HUES6 (cell line): ENCODE data around the gene ELOB.

Source experiments
- H3K27ac ChIP-seq: 2 replicates; pipeline ENCODE4 v1.7.0; 2013; ENCODE audit warnings: low read depth, mild to moderate bottlenecking, low read length, inconsistent platforms
- H3K27me3 ChIP-seq: 2 replicates; pipeline ENCODE4 v1.6.1; 2013; ENCODE audit warnings: low read length; ENCODE audit not compliant: control insufficient read depth, insufficient read depth
- H3K36me3 ChIP-seq: 2 replicates; pipeline ENCODE4 v1.6.1; 2013; ENCODE audit warnings: low read length; ENCODE audit not compliant: control insufficient read depth, insufficient read depth
- H3K4me1 ChIP-seq: 2 replicates; pipeline ENCODE4 v1.6.1; 2013; ENCODE audit warnings: low read length; ENCODE audit not compliant: control insufficient read depth, insufficient read depth
- H3K4me3 ChIP-seq: 2 replicates; pipeline ENCODE4 v1.5.1; 2013; ENCODE audit warnings: low read depth, low read length
- H3K9ac ChIP-seq: one replicate; pipeline ENCODE4 v1.6.1; 2013; ENCODE audit warnings: mild to moderate bottlenecking, low read length
- H3K9me3 ChIP-seq: 2 replicates; pipeline ENCODE4 v1.6.1; 2013; ENCODE audit warnings: low read depth, low read length; ENCODE audit not compliant: control insufficient read depth, insufficient read depth

The ELOB gene

DNA sequence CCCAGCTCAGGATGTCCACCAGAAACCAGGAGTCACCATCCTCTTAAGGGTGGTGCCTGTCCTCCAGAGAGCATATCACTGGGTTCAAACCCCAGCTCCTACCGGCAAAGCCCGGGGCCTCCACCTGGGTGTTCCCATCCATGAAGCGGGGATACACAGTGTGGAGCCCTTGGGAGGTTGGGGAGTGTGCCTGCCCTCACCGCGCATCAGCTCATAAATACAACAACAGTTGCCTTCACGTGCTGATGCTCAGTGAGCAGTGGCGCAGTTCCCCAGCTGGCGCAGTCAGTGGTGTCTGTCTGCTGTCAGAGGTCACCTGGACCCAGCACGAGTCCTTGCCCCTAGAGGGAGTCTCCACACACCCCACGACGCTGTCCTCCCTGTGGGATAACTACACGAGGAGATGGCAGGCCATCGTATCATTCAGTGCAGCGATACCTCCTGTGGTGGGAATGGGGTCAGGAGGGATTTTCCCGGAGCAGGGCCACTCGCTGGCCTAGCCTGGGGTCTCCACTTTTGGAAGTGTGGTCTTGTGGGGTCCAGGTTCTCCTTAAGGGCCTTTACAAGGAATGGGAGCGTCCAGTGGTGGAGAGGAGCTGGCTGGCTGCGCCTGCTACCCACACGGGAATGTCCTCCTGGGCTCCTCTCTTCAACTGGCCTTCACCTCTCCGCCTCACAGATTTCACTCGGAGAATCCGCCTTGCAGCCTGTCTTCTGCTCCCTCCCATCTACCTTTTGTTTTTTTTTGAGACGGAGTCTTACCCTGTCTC, 2.3 kb upstream of the ELOB start:
- Histone ChIP-seq H3K4me3 (0 out of 2 replicates have a peak overlapping the region, but pooled peaks have one; percentile 99), H3K27me3 (peaks cover 4% of the 10 kb centered on the region), H3K9me3 (no peaks in the 10 kb centered on the region), H3K27ac (no peak overlapping the region), H3K4me1 (peaks cover 18% of the 10 kb centered on the region), H3K9ac (no peak overlapping the region), H3K36me3 (peaks cover 15% of the 10 kb centered on the region)

GRCh38 chr16:2778630-2778958, 1.5 kb upstream of the ELOB start:
- Histone ChIP-seq H3K36me3 (peaks cover 22% of the 10 kb centered on the region), H3K9me3 (no peaks in the 10 kb centered on the region), H3K9ac (peak overlapping the region; percentile 100), H3K4me3 (peak overlapping the region; percentile 99), H3K4me1 (peaks cover 18% of the 10 kb centered on the region), H3K27ac (peak overlapping the region; percentile 98; the same call in 1 of the 2 replicates), H3K27me3 (no peaks in the 10 kb centered on the region)

DNA sequence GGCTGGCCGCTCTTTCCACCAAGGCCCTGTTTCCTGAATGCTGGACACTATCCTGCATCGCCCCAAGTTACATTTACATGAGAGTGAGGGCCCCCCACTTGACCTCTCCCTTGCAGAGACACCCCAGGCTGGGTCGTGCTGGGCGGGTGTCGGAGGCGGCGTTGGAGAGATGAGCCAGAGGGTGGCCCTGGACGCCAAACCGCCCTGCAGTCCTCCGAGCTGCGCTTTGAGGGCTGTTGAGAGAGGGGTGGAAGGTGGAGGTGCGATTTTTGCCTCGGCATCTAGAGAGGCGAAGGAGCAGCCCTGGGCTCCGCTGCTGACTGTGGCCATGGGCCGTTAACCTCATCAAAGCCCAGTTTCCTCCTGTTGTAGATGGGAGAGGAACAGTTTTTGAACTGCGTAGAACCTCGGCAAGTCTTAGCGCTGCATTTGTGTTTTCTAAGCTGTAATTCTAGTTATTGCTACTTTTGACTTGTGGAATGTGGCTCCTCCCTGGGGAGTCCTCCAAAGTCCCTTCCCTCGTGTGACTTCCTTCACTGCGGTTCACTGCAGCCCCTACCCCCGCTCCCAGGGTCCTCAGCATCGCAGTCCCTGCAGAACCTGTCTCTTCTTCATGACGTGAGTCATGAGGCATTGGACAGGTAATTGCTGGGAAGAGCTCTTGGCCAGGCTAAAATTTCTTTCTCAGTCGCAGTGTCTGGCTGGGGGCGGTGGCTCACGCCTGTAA, 986 bp upstream of the ELOB start:
- Histone ChIP-seq H3K4me3 (peak overlapping the region; percentile 99), H3K9me3 (no peaks in the 10 kb centered on the region), H3K27me3 (no peaks in the 10 kb centered on the region), H3K9ac (peak overlapping the region; percentile 100), H3K4me1 (peaks cover 18% of the 10 kb centered on the region), H3K36me3 (peaks cover 27% of the 10 kb centered on the region), H3K27ac (peak overlapping the region; percentile 98)

GRCh38 chr16:2776500-2777139, 460 bp downstream of the ELOB start:
- peak overlapping the region; percentile 95 for H3K9ac ChIP-seq
- peaks cover 18% of the 10 kb centered on the region for H3K4me1 ChIP-seq
- peaks cover 40% of the 10 kb centered on the region for H3K36me3 ChIP-seq
- H3K27ac ChIP-seq: peak overlapping the region; percentile 84; the same call in 1 of the 2 replicates
- no peaks in the 10 kb centered on the region for H3K9me3 ChIP-seq
- H3K27me3 ChIP-seq: no peaks in the 10 kb centered on the region
- H3K4me3 ChIP-seq: peak overlapping the region; percentile 90

DNA sequence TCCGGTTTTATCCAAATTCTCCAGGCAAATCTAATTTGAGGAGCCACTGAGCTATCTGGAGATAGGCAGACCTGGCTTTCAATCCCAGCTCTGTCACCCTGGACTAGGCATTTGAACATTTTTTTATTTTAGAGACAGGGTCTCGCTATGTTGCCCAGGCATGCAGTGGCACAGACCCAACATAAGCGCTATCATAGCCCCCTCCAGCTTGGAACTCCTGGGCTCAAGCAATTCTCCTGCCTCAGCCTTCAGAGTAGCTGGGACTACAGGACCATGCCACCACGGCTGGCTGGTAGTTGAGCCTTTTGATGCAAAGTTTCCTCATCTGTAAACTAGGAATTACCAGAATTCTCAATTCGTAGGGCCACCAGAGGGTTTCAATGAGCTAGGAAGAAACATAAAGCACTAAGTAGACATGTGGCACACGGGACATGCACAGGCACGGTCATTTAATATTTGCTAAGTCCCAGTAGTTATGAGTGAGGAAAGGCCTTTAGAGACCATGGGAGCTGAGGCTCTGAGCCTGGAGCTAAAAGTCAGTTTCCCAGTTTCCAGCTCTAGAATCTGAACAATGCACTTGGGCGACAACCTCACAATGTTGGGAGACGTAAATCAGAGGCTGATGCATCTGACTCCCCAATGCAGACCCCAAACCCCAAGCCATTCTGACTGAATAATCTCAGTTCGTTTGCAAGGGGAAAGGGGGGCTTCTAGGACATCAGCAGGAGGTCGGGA, 1.1 kb downstream of the ELOB start:
- Histone ChIP-seq H3K27ac (peak overlapping the region; percentile 84; the same call in 1 of the 2 replicates), H3K9ac (peak overlapping the region; percentile 95), H3K36me3 (peaks cover 47% of the 10 kb centered on the region), H3K4me3 (peak overlapping the region; percentile 90), H3K27me3 (no peaks in the 10 kb centered on the region), H3K4me1 (peaks cover 18% of the 10 kb centered on the region), H3K9me3 (no peaks in the 10 kb centered on the region)

DNA sequence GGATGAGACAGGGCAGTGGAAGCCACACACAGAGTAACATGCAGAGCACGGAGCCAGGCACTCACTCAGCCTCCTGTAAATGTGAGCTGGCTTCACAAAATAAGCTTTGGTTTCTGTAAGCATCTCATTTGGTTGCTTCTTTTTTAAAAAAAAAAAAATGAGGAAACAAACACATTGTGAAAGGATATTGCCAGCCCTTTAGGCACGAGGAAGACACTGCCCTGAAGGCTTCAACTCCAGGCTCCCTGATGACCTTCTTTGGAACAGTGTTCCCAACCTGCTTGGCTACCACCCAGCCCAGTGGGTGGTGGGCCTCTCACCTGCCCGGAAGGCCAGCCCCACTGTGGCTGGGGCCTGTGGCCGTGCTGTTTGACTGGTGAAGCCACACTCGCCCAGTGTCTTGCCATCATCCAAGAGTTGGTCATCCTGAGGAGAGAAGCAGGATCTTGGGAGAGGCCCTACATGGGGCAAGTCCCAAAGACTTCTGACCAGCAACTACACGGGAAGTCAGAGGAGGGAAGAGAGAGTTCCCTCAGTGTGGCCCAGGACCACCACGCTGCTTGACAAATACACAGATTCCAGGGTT, 1.9 kb downstream of the ELOB start:
- H3K9ac ChIP-seq: no peak overlapping the region
- no peak overlapping the region for H3K27ac ChIP-seq

GRCh38 chr16:2774161-2774891, 2.8 kb downstream of the ELOB start:
- H3K9ac ChIP-seq: no peak overlapping the region

More for the DNA sequence above, 1.9 kb downstream of the ELOB start:
- no peaks in the 10 kb centered on the region for H3K27me3 ChIP-seq
- H3K9me3 ChIP-seq: no peaks in the 10 kb centered on the region
- peaks cover 54% of the 10 kb centered on the region for H3K36me3 ChIP-seq
- no peak overlapping the region for H3K4me3 ChIP-seq
- H3K4me1 ChIP-seq: peaks cover 15% of the 10 kb centered on the region

DNA sequence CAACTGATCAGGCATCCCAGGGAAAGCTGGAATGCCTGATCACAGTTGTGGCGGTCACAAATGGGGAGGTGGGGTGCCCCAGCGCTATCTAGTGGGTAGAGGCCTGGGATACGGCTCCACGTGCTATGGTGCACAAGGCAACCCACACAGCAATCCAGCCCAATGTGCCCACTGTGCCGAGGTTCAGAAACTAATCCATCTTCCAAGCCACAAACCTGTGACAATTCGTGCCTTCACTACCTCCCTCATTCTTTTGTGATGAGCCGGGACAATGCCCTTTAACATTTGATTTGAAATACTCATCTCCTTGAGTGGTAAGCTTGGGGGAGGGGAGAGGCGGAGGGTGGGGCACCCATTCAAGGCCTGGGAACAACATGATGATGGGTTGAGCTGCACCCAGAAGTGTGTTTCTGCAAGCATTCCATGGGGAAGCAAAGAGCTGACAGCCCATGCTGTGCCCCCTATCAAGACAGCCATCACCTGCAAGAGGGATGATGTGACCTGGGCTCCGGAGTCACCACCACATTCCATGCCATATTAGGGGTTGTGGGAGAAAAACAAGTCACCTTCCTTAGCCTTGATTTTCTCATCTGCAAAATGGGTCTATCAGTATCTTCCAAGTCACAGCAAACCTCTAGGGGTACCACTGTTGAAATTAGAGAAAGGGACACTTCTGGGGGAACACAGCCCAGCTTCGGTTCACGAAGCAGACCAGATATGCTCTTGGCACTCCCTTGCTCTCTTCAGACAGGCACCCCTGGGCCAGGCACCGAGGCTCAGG, 3.7 kb downstream of the ELOB start:
- H3K27ac ChIP-seq: no peak overlapping the region
- no peaks in the 10 kb centered on the region for H3K9me3 ChIP-seq
- peaks cover 11% of the 10 kb centered on the region for H3K4me1 ChIP-seq
- H3K9ac ChIP-seq: peak overlapping the region; percentile 16
- no peak overlapping the region for H3K4me3 ChIP-seq
- peaks cover 73% of the 10 kb centered on the region for H3K36me3 ChIP-seq
- H3K27me3 ChIP-seq: no peaks in the 10 kb centered on the region

More at GRCh38 chr16:2774161-2774891, 2.8 kb downstream of the ELOB start:
- Histone ChIP-seq H3K36me3 (peaks cover 63% of the 10 kb centered on the region), H3K9me3 (no peaks in the 10 kb centered on the region), H3K4me1 (peaks cover 15% of the 10 kb centered on the region), H3K27me3 (no peaks in the 10 kb centered on the region), H3K4me3 (no peak overlapping the region), H3K27ac (no peak overlapping the region)

DNA sequence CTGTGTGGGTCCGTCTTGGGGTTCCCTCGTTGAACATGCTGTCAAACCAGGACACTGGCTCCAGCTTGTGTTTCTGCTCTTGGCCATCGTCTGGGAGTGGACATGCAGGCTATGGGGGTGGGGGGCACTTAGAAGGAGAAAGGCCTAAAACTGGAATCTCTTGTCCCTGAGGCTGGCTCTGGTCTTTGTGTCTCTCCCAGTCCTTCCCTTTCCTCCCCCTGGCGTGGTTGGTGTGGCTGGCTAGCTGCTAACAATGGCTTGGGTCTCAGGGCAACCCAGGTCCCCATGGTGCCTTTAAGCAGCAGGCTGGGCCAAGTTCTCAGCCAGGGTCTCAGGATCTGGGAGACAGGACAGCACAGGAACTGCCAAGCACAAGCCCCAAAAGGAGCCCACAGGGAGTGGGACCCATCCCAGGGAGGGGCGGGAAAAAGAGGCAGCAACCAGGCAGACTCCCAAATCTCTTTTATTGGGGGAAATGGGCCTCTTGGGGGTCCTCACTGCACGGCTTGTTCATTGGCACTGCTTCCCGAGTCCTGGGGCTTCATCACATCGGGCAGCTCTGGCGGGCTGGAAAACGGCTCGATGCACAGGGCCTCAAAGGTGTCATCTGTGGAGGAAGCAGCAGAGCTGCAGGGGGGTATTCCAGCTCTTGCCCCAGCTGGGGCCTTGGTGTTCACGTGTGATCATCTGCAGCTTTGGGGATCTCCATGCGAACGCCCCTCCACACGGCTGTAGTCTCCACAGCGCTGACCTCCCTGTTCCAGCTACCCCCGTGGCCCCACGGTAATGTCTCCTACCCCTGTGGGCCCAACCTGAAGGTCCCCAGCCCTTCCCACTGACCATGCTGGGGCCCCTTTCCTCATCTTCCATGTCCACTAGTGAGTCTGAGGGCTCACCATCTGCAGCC, 5.3 kb downstream of the ELOB start:
- H3K9me3 ChIP-seq: no peaks in the 10 kb centered on the region

More for the DNA sequence above, 5.3 kb downstream of the ELOB start:
- H3K27ac ChIP-seq: no peak overlapping the region
- H3K27me3 ChIP-seq: no peaks in the 10 kb centered on the region
- no peak overlapping the region for H3K4me3 ChIP-seq
- H3K4me1 ChIP-seq: peaks cover 6% of the 10 kb centered on the region
- no peak overlapping the region for H3K9ac ChIP-seq
- H3K36me3 ChIP-seq: peaks cover 89% of the 10 kb centered on the region
